ENCODE results near the gene CPN1. TPM values are rescaled to one million over a fixed set of nuclear protein-coding genes. Genes with fewer than 3 reads are reported as not detected.

Gene CPN1
- total and polyA plus RNA-seq, 8 donors = not detected

DNA sequence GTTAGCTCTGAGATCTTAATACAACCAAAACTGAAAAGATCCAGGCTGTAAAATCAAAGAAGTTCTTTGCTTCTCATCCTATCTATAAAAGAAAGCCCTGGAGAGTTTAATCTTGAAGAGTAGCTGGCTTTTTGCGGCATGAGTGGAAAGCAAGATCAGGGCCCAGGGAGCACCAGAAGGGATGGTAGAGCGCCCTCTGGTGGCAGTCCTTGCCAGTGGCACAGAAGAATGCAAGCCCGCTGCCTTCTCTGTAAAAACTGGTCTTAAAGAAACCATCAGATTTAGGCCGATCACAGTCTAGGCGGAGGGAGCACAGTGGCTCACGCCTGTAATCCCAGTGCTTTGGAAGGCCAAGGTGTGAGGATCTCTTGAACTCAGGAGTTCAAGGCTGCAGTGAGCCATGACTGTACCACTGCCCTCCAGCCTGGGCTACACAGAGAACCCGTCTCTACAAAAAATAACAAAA, 35.6 kb downstream of the CPN1 start:
- intact Hi-C loops (cut with DNase I) = loop anchor here in 1 of 2 donors (5.0 kb wide), 1 partner anchor 199 kb away; no protein-coding TSS in a partner anchor
- DNase-seq (peak; percentile 81 to 93 (median 89)), ATAC-seq (peak; percentile 95)
- Histone ChIP-seq H3K27ac (no peak overlapping the region), H3K4me1 (peaks cover 0 to 8% of the 10 kb centered on the region in 2 donors), H3K27me3 (no peaks in the 10 kb centered on the region), H3K36me3 (no peaks in the 10 kb centered on the region), H3K4me3 (no peak overlapping the region), H3K9me3 (no peaks in the 10 kb centered on the region)
- TF ChIP-seq, protein P1, sequence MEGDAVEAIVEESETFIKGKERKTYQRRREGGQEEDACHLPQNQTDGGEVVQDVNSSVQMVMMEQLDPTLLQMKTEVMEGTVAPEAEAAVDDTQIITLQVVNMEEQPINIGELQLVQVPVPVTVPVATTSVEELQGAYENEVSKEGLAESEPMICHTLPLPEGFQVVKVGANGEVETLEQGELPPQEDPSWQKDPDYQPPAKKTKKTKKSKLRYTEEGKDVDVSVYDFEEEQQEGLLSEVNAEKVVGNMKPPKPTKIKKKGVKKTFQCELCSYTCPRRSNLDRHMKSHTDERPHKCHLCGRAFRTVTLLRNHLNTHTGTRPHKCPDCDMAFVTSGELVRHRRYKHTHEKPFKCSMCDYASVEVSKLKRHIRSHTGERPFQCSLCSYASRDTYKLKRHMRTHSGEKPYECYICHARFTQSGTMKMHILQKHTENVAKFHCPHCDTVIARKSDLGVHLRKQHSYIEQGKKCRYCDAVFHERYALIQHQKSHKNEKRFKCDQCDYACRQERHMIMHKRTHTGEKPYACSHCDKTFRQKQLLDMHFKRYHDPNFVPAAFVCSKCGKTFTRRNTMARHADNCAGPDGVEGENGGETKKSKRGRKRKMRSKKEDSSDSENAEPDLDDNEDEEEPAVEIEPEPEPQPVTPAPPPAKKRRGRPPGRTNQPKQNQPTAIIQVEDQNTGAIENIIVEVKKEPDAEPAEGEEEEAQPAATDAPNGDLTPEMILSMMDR (IDR thresholded peaks at IDR 0.05) = peak; percentile 94 to 98

DNA sequence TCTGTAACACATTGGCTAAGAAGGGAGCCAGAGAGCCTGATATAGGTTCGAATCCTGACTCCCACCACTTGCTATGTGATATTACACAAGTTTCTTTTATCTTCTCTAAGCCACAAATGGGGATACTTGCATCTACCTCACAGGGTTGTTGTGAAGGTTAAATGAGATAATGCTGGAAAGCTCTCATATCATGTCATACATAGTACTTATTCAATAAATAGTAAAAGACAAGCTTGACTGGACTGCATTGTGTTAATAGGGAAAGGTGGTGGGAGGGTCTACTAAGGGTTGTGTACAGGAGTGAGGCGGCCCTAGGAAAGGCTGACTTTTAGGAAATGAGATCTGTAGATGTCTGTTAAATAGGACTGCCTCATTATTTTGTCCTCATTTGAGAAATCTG, 36.1 kb downstream of the CPN1 start:
- ATAC-seq (no peak), DNase-seq (no peak)
- Histone ChIP-seq H3K9me3 (no peaks in the 10 kb centered on the region), H3K36me3 (no peaks in the 10 kb centered on the region), H3K4me3 (no peak overlapping the region), H3K27me3 (no peaks in the 10 kb centered on the region), H3K27ac (no peak overlapping the region), H3K4me1 (peaks cover 0 to 8% of the 10 kb centered on the region in 2 donors)
- TF ChIP-seq, protein P1 (IDR thresholded peaks at IDR 0.05) = no peak
- intact Hi-C loops (cut with DNase I) = loop anchor here in 1 of 2 donors (5.0 kb wide), 1 partner anchor 198 kb away; no protein-coding TSS in a partner anchor

DNA sequence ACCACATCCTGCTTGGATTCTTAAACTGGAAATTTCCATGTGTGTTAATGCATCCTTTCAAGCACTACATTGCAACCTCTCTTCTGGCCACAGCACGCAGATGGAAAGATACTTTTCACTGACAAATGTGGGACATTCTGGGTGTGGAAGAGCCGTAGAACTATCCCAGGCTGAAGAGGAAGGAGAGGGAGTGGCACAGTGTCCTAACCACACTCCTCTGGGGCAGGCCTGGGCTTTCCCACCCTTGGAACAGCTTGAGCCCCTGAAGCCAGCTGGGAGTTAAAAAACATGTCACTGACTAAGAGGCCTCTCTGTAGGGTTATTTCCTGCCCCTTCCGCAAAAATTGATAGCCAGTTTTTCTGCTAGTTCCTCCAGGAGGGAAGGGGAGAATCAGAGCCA, 37.9 kb downstream of the CPN1 start:
- H3K27me3 ChIP-seq = no peaks in the 10 kb centered on the region
- no peaks in the 10 kb centered on the region for H3K9me3 ChIP-seq
- no peak overlapping the region for H3K4me3 ChIP-seq
- DNase-seq (peak in 1 of 4 donors; percentile 12), ATAC-seq (peak; percentile 26)
- TF ChIP-seq, protein P1 (IDR thresholded peaks at IDR 0.05) = no peak
- peak overlapping the region; percentile 30 to 59 for H3K27ac ChIP-seq
- H3K36me3 ChIP-seq = no peaks in the 10 kb centered on the region
- intact Hi-C loops (cut with DNase I) = no loop called here
- H3K4me1 ChIP-seq = peaks cover 0 to 8% of the 10 kb centered on the region in 2 donors

DNA sequence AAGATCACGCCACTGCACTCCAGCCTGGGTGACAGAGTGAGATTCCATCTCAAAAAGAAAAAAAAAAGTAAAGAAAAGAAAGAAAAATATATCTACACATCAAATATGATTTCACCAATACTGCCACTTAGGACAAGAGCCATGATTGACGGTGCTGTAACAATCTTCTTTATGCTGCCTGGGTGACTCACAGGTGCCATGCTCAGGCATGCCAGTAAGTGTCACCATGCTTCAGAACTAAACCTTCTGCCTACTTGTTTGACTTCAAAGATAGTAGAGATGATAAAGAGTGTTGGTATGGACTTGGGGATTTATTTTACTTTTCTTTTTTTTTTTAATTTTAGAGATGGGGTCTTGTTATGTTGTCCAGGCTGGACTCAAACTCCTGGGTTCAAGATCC, 38.3 kb downstream of the CPN1 start:
- Histone ChIP-seq H3K9me3 (no peaks in the 10 kb centered on the region), H3K27ac (peak overlapping the region in 1 of 2 donors; percentile 59), H3K4me1 (peaks cover 0 to 8% of the 10 kb centered on the region in 2 donors), H3K4me3 (no peak overlapping the region), H3K27me3 (no peaks in the 10 kb centered on the region), H3K36me3 (no peaks in the 10 kb centered on the region)
- ATAC-seq = peak; percentile 47
- TF ChIP-seq, protein P1 (IDR thresholded peaks at IDR 0.05) = no peak
- intact Hi-C loops (cut with DNase I) = no loop called here
- DNase-seq = no peak

DNA sequence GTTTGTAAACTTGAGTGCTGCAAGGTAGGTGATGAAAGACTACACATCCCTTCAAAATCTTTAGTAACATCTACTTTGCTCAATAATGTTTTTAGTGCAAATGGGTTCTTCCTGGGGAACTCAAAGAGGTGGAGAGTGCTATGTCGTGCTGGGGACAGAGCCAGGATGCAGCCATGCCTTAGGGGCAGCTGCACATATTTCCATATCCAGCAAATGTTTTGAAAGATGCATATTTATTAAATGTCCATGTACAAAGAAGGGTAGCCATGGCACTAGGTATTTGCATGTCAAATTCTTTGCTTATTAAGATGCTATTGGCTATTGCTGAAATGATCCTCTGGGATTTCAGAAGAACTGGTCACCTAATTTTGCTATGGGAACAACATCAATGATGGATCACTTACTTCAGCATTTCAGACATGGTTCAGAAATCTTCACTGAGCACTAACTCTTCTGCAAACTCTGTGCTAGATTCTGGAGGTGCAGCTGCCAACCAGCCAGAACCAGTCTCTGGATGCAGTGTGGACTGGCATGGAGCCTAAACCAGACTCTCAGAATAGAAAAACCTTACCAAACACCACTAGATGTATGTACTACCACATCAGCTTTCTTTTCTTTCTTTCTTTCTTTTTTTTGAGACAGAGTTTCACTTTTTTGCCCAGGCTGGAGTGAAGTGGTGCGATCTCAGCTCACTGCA, 40.2 kb downstream of the CPN1 start:
- Histone ChIP-seq H3K4me1 (peaks cover 0 to 8% of the 10 kb centered on the region in 2 donors), H3K27ac (peak overlapping the region in 1 of 2 donors; percentile 13), H3K36me3 (no peaks in the 10 kb centered on the region), H3K9me3 (no peaks in the 10 kb centered on the region), H3K27me3 (no peaks in the 10 kb centered on the region), H3K4me3 (no peak overlapping the region)
- TF ChIP-seq, protein P1 (IDR thresholded peaks at IDR 0.05) = no peak
- intact Hi-C loops (cut with DNase I) = no loop called here
- ATAC-seq (no peak), DNase-seq (no peak)

Measured in left lung (tissue), 10 donors.